GM19043 (cell line): ENCODE results near the gene MSMP.

ENCODE experiments used
- ATAC-seq: cut with Tn5 transposase; IDR thresholded peaks from one replicate; pipeline ENCODE4 v1.9.1; 2021; ENCODE audit warnings: low read depth; ENCODE audit not compliant: unreplicated experiment

Gene MSMP

GRCh38 chr9:35726931-35727330 is 27.1 kb downstream of the MSMP start:
- ATAC-seq, result no peak

GRCh38 chr9:35725362-35725761 is 28.7 kb downstream of the MSMP start:
- no peak for ATAC-seq

- ATAC-seq, result no peak
Measured at GRCh38 chr9:35723908-35724307, 30.2 kb downstream of the MSMP start.

GRCh38 chr9:35723426-35723825 is 30.6 kb downstream of the MSMP start:
- no peak for ATAC-seq

- no peak for ATAC-seq
Measured at GRCh38 chr9:35719546-35719945, 34.5 kb downstream of the MSMP start.

GRCh38 chr9:35718721-35719511 is 35.2 kb downstream of the MSMP start:
- no peak for ATAC-seq

GRCh38 chr9:35717132-35717870 is 36.8 kb downstream of the MSMP start:
- ATAC-seq, result no peak

GRCh38 chr9:35716230-35716629 is 37.8 kb downstream of the MSMP start:
- ATAC-seq, result no peak

GRCh38 chr9:35714579-35715252 is 39.4 kb downstream of the MSMP start:
- ATAC-seq, result no peak

- no peak for ATAC-seq
Measured at GRCh38 chr9:35714123-35714522, 40.0 kb downstream of the MSMP start.

GRCh38 chr9:35713578-35713977 is 40.5 kb downstream of the MSMP start:
- ATAC-seq, result no peak

- ATAC-seq, result no peak
Measured at GRCh38 chr9:35712762-35713400, 41.2 kb downstream of the MSMP start.

- ATAC-seq, result no peak
Measured at GRCh38 chr9:35711501-35712428, 42.3 kb downstream of the MSMP start.

GRCh38 chr9:35710818-35711500 is 43.1 kb downstream of the MSMP start:
- no peak for ATAC-seq

GRCh38 chr9:35708146-35708545 is 45.9 kb downstream of the MSMP start:
- no peak for ATAC-seq

GRCh38 chr9:35706951-35707350 is 47.1 kb downstream of the MSMP start:
- no peak for ATAC-seq

GRCh38 chr9:35705836-35706430 is 48.1 kb downstream of the MSMP start:
- ATAC-seq, result no peak

- no peak for ATAC-seq
Measured at GRCh38 chr9:35705372-35705771, 48.7 kb downstream of the MSMP start.
